ENCODE measurements around the gene SCCPDH. TPM values are rescaled to one million over a fixed set of nuclear protein-coding genes. Genes with fewer than 3 reads are reported as not detected.
A peak's percentile ranks its signal among the peaks of the same experiment; 100 is the strongest.
"Not testable (repeated sequence)": the region's sequence is repeated elsewhere in the genome, so short reads cannot be mapped to it uniquely, and the experiment has no call there.

Gene SCCPDH
- total RNA-seq, 1 experiment from 2014 or later: 46.7 TPM

DNA sequence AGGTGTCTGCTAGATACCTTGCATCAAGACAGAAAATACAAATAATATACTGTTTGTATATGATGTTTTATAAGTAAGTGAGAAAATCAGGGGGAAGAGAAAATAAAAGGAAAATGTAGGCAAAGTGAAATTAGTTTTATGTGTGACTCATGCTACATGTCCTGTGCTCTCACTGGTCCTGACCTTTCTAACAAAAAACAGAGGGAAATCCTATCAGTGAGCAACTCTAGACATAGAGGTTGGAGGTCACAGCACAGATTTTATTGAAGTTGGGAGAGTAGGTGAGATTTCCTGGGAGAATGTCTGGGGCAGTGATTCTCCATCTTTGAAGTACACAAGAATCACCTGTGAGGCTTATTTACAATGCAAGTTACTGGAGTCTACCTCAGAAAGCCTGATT lies 9.5 kb downstream of the SCCPDH start:
- DNase-seq (ENCODE audit: low read depth): no peak
- in situ Hi-C loops (cut with HindIII; ENCODE audit: low pct_unique_long_range_greater_than_20kb, low sequenced_read_pairs): no loop called here

DNA sequence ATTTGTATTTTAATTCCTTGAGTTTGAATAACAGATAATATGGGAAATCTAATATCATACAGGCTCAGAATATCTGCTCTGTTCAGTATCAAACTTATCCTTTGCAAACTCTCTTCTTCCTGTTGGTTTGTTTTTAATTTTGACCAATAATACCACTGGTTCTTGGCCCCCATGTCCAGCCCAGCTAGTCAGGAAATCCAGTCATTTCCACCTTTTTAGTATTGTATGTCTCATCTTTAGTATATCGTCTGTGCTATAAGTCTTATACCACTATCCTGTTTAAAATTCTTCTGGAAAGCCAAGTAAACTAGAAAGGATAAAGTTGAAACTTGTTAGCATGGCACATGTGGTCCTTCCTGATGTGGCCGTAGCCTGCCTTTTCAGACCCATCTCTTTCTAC lies 10.7 kb downstream of the SCCPDH start:
- in situ Hi-C loops (cut with HindIII; ENCODE audit: low pct_unique_long_range_greater_than_20kb, low sequenced_read_pairs): no loop called here
- no peak for DNase-seq (ENCODE audit: low read depth)

DNA sequence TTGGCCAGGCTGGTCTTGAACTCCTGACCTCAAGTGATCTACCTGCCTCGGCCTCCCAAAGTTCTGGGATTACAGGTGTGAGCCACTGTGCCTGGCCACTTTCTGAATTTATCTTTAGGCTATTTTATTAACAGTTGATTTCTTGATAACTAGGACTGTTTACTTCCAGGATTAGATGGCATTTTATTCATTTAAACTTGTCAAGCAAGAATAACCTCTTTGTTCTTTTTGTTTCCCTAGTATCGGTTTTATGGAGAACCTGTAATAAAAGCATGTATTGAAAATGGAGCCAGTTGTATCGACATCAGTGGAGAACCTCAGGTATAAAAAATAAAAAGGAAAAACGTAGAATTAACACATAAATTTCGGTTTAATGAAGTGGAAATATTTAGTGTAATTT lies 11.5 kb downstream of the SCCPDH start:
- DNase-seq (ENCODE audit: low read depth): no peak
- in situ Hi-C loops (cut with HindIII; ENCODE audit: low pct_unique_long_range_greater_than_20kb, low sequenced_read_pairs): no loop called here

DNA sequence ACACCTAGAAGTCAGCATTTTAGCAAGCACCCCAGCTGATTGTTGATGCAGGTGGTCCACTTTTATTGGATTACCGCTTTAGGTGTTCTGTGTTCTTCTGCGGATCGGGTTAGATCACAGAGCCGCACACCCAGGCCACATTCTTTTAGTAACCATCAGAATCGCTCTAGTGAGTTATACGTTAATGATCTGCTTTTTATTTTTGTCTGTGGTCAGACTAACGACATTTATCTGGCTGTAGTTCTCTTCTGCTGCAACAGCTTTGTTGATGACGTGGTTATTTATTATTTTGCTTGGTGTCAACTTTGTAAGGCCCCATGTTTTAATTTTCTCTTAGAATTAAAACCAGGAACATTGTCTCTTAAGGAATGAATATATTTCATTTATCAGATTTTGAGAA lies 18.2 kb downstream of the SCCPDH start:
- DNase-seq (ENCODE audit: low read depth): peak; percentile 40
- in situ Hi-C loops (cut with HindIII; ENCODE audit: low pct_unique_long_range_greater_than_20kb, low sequenced_read_pairs): no loop called here

DNA sequence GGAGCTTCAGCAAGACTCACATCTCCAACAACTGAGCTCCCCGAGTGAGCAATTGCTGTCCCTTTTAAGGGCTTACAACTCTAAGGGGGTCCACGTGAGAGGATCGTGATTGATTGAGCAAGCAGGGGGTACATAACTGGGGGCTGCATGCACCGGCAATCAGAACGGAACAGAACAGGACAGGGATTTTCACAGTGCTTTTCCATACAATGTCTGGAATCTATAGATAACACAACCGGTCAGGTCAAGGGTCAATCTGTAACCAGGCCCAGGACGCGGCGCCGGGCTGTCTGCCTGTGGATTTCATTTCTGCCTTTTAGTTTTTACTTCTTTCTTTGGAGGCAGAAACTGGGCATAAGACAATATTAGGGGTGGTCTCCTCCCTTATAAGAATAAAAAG lies 21.9 kb downstream of the SCCPDH start:
- DNase-seq (ENCODE audit: low read depth); in situ Hi-C loops (cut with HindIII; ENCODE audit: low pct_unique_long_range_greater_than_20kb, low sequenced_read_pairs): not testable (repeated sequence)

DNA sequence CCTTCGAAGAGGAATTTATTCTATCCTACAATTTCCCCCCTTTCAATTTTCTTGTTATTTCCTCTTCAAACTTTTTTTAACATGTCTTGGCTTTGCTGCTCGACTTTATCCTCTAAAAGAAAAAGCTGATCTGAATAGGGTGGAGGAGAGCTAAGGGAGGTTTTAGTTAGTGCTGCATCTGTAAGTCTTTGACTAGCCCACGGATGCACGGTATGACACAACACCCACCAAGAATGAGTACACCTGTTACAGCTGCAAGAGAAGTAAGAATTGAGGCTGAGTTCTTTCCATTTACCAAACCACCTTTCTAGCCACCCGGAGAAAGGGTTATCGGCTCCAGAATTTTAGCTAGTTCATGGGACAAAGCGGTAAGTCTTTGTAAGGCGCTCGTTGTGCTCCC lies 23.8 kb downstream of the SCCPDH start:
- in situ Hi-C loops (cut with HindIII; ENCODE audit: low pct_unique_long_range_greater_than_20kb, low sequenced_read_pairs): no loop called here
- no peak for DNase-seq (ENCODE audit: low read depth)

DNA sequence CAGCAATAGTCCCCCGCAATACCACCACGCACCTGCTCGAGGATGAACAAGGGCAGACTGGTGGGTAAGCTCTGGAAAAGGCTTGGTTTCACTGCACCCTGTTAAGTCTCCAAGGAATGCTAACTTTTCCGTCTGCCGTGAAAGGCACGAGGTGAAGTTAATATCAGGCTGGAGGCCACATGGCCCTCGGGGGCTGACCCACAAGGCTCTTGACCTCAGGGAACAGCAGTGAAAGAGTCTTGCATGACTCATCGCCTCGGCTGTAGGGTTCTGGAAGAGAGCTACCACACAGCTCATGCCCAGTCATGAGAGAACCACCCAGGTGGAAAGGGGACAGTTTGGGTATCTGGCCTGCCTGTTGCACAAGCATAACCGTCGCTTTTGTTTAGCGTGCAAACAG lies 24.7 kb downstream of the SCCPDH start:
- in situ Hi-C loops (cut with HindIII; ENCODE audit: low pct_unique_long_range_greater_than_20kb, low sequenced_read_pairs): no loop called here
- DNase-seq (ENCODE audit: low read depth): peak; percentile 82

DNA sequence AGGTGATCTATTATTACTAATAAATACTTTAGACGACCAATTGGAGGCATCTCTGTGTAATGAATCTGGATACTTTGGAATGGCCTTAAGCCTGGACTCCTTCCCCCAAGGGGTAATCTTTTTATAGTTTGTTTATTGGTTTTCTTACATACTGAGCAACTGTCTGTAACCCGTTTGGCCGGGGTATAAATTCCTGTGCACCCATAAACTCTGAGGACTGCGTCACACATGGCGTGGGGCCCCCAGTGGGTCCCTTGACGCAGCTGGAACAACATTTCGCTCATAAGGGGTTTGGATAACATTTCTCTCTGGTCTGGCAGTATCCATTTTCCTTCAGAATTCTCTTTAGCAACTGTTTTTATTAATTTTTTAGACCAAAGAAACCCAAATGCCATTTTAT lies 26.5 kb downstream of the SCCPDH start:
- no peak for DNase-seq (ENCODE audit: low read depth)
- in situ Hi-C loops (cut with HindIII; ENCODE audit: low pct_unique_long_range_greater_than_20kb, low sequenced_read_pairs): no loop called here

- in situ Hi-C loops (cut with HindIII; ENCODE audit: low pct_unique_long_range_greater_than_20kb, low sequenced_read_pairs): no loop called here
- peak; percentile 40 for DNase-seq (ENCODE audit: low read depth)
Measured at GRCh38 chr1:246753670-246754535, 29.7 kb downstream of the SCCPDH start.

DNA sequence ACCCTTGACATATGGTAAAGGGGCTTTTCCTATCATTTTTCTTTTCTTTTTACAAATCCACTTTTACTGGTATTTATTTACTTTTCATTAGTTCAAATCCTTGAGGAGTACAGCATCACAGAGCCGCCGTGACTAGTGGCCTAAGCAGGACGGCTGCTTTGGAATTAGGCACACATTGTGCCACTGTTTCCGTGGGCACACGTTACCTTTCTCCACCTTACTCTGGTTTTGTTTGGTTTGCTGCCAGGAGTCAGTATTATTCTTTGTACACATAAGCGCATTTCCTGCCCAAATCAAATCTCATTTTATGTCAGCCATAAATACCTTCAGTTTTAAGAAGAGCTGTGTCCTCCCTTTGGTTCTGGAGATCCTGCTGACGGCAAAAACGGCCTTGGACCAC lies 31.2 kb downstream of the SCCPDH start:
- no peak for DNase-seq (ENCODE audit: low read depth)
- in situ Hi-C loops (cut with HindIII; ENCODE audit: low pct_unique_long_range_greater_than_20kb, low sequenced_read_pairs): no loop called here

- no peak for DNase-seq (ENCODE audit: low read depth)
- in situ Hi-C loops (cut with HindIII; ENCODE audit: low pct_unique_long_range_greater_than_20kb, low sequenced_read_pairs): no loop called here
Measured at GRCh38 chr1:246760422-246761347, 36.5 kb downstream of the SCCPDH start.

- in situ Hi-C loops (cut with HindIII; ENCODE audit: low pct_unique_long_range_greater_than_20kb, low sequenced_read_pairs): no loop called here
- DNase-seq (ENCODE audit: low read depth): no peak
Measured at GRCh38 chr1:246761396-246761795, 37.2 kb downstream of the SCCPDH start.

DNA sequence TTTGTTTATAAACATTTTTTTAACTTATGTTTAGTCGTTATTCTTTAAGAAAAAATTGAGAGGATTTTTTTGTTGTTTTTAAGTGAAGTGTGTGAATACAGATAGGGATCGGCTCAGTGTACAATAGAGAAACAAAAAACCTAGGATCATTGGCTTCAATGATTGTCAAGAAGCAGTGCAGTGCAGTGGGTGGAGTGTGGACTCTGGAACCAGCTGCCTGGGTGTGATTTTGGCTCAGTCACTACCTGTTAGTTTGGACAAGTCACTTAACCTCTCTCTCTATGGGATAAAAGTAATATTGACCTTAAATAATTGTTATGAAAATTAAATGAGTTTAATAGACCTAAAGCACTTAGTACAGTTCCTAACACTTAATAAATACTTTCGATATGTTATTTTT lies 41.3 kb downstream of the SCCPDH start:
- in situ Hi-C loops (cut with HindIII; ENCODE audit: low pct_unique_long_range_greater_than_20kb, low sequenced_read_pairs): no loop called here
- no peak for DNase-seq (ENCODE audit: low read depth)

- no peak for DNase-seq (ENCODE audit: low read depth)
- in situ Hi-C loops (cut with HindIII; ENCODE audit: low pct_unique_long_range_greater_than_20kb, low sequenced_read_pairs): no loop called here
Measured at GRCh38 chr1:246768403-246769020, 44.3 kb downstream of the SCCPDH start.

GRCh38 chr1:246769306-246769705 lies 45.1 kb downstream of the SCCPDH start:
- in situ Hi-C loops (cut with HindIII; ENCODE audit: low pct_unique_long_range_greater_than_20kb, low sequenced_read_pairs): no loop called here
- no peak for DNase-seq (ENCODE audit: low read depth)

DNA sequence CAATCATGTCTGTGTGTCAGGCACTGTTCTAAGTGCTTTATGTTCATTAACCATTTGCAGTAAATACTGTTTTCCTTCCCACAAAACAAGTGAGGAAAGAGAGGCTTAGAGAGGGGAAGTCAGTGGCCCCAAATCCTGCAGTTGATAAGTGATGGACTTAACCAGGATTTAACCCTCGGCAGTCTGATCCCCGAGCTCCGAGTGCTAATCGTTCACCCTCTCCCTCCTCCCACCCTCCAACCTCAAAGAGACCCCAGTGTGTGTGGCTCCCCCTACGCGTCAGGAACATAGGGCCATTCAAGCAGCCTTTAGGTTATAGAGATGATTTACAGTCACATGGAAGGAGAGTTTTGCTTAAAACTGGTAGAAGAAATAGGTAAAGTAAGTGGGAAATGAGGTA lies 47.2 kb downstream of the SCCPDH start:
- no peak for DNase-seq (ENCODE audit: low read depth)
- in situ Hi-C loops (cut with HindIII; ENCODE audit: low pct_unique_long_range_greater_than_20kb, low sequenced_read_pairs): no loop called here

DNA sequence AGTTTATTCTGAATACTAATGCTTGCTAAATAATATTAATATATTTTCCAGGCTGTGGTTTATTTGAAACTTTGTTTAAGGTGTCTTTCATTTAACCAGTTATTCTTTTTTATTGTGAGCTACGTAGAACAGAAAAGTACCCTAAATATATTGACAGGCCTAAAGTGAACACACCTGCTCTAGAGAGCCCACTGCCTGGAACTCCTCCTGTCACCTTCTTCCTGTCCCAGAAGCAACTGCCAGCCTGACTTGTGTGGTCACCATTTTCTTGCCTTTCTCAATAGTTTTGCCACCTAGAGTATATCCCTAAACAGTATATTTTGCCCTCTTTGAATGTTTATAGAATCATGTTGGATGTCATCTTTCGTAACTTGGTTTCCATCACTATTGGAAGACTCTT lies 48.5 kb downstream of the SCCPDH start:
- in situ Hi-C loops (cut with HindIII; ENCODE audit: low pct_unique_long_range_greater_than_20kb, low sequenced_read_pairs): no loop called here

GRCh38 chr1:246773213-246773641 lies 49.0 kb downstream of the SCCPDH start:
- in situ Hi-C loops (cut with HindIII; ENCODE audit: low pct_unique_long_range_greater_than_20kb, low sequenced_read_pairs): no loop called here
- no peak for DNase-seq (ENCODE audit: low read depth)

More for the DNA sequence above, 48.5 kb downstream of the SCCPDH start:
- DNase-seq (ENCODE audit: low read depth): no peak
